HepG2 (cell line): Measurements from ENCODE around the gene OOSP1. TPM values are rescaled to one million over a fixed set of nuclear protein-coding genes. Genes with fewer than 3 reads are reported as not detected.

Experiments
- ATAC-seq: fragments of 200-7000 bp; cut with Tn5 transposase; 3 replicates; pipeline ENCODE4 v1.9.1; 2020; ENCODE audit warnings: mild to moderate bottlenecking, moderate library complexity
- BruUV-seq: library from RNA; stranded (reverse); fragments of 400-500 nt; replicated peaks from 2 replicates; lab custom pipeline; 2021; lab: Mats Ljungman, UMichigan
- CTCF ChIA-PET: fragments of 300-600 bp; formaldehyde crosslinking; extraction: SDS; loops from one replicate; lab custom pipeline; 2021; ENCODE audit warnings: low total read pairs, inconsistent platforms, low intra/inter-chr PET ratio; lab: Yijun Ruan, JAX
- POLR2A ChIA-PET: fragments of 350-600 bp; sonication (Branson Sonifier 250); formaldehyde crosslinking; loops from one replicate; lab custom pipeline; 2020; ENCODE audit warnings: antibody characterized with exemption, inconsistent platforms; lab: Yijun Ruan, JAX
- DNase-seq: peaks from one replicate; pipeline ENCODE4 v3.0.0-alpha.2; 2015; ENCODE audit warnings: low spot score
- FAIRE-seq: peaks from 3 replicates; lab custom pipeline; 2011; peaks lifted over from hg19 to GRCh38; lab: Jason Lieb, UNC
- H2AFZ ChIP-seq: one replicate; pipeline ENCODE4 v1.6.1; 2011; ENCODE audit warnings: low read length, inconsistent platforms
- H3K27ac ChIP-seq: fragments of 300-600 bp; 3 replicates; pipeline ENCODE4 v1.8.0; 2011; ENCODE audit warnings: mixed run types, mild to moderate bottlenecking, mixed read lengths, low read length, inconsistent platforms; ENCODE audit not compliant: insufficient read depth; ENCODE audit errors: extremely low read length
- H3K27me3 ChIP-seq, 2 experiments: fragments of 200-600 bp in 1 of 2; 2 replicates in 1 of 2; 3 replicates in 1 of 2; pipeline versions ENCODE4 v1.6.0 to v1.8.0; 2011; ENCODE audit warnings: low read length in 2 of 2, mild to moderate bottlenecking in 2 of 2, moderate library complexity in 2 of 2, inconsistent platforms in 1 of 2; ENCODE audit not compliant: insufficient read depth in 2 of 2, control insufficient read depth in 1 of 2
- H3K36me3 ChIP-seq, 2 experiments: fragments of 200-600 bp in 1 of 2; replicated peaks in 1 of 2; 2 replicates in 1 of 2; 3 replicates in 1 of 2; pipeline versions ENCODE4 v1.5.1 to v1.8.0; 2011; ENCODE audit warnings: low read length in 2 of 2, inconsistent platforms in 1 of 2; ENCODE audit not compliant: insufficient read depth in 2 of 2, control insufficient read depth in 1 of 2
- H3K4me1 ChIP-seq: 2 replicates; pipeline ENCODE4 v1.5.1; 2012; ENCODE audit warnings: low read length, inconsistent platforms; ENCODE audit not compliant: insufficient read depth
- H3K4me2 ChIP-seq: 2 replicates; pipeline ENCODE4 v1.6.0; 2011; ENCODE audit warnings: low read depth, low read length, inconsistent platforms
- H3K4me3 ChIP-seq, 3 experiments: fragments of 200-600 bp in 1 of 3; sonication (generic), shearing (Covaris generic) in 1 of 3; replicated peaks in 1 of 3; 2 replicates each; pipeline ENCODE4 v1.5.1; 2011 to 2016; ENCODE audit warnings: low read length in 3 of 3, inconsistent platforms in 2 of 3, low read depth in 2 of 3, mild to moderate bottlenecking in 2 of 3, control low read depth in 1 of 3, mixed read lengths in 1 of 3; ENCODE audit not compliant: insufficient read depth in 1 of 3
- H3K79me2 ChIP-seq: one replicate; pipeline ENCODE4 v1.6.1; 2011; ENCODE audit warnings: low read length, inconsistent platforms; ENCODE audit not compliant: insufficient read depth
- H3K9ac ChIP-seq: 2 replicates; pipeline ENCODE4 v1.6.0; 2011; ENCODE audit warnings: mild to moderate bottlenecking, low read depth, low read length, inconsistent platforms; ENCODE audit not compliant: insufficient read depth
- H3K9me3 ChIP-seq: 2 replicates; pipeline ENCODE4 v1.5.1; 2012; ENCODE audit warnings: mild to moderate bottlenecking, low read length
- H4K20me1 ChIP-seq: 2 replicates; pipeline ENCODE4 v1.6.0; 2011; ENCODE audit warnings: inconsistent platforms, mild to moderate bottlenecking, low read length, moderate library complexity; ENCODE audit not compliant: insufficient read depth
- CENPX ChIP-seq: sonication (generic); formaldehyde crosslinking; IDR thresholded peaks from 2 replicates; pipeline ENCODE4 v1.9.0; 2021; ENCODE audit warnings: mild to moderate bottlenecking, missing genetic modification reagents, moderate library complexity
- CHD2 ChIP-seq: IDR thresholded peaks from 2 replicates; pipeline ENCODE4 v1.6.1; 2011; ENCODE audit warnings: low read depth, low read length, improper control_type of control experiment
- EZH2 ChIP-seq: conservative IDR thresholded peaks from 2 replicates; pipeline ENCODE4 v1.6.1; 2012; ENCODE audit warnings: mild to moderate bottlenecking, low read depth, low read length, moderate library complexity
- REPIN1 ChIP-seq: sonication (generic); formaldehyde crosslinking; IDR thresholded peaks from 2 replicates; pipeline ENCODE4 v1.8.0; 2022; ENCODE audit warnings: missing genetic modification reagents, low read depth, mild to moderate bottlenecking, borderline replicate concordance
- SAP130 ChIP-seq: IDR thresholded peaks from 2 replicates; pipeline ENCODE4 v1.6.1; 2016; ENCODE audit warnings: low read depth
- SP2 ChIP-seq: sonication (generic); formaldehyde crosslinking; IDR thresholded peaks from 2 replicates; pipeline ENCODE4 v1.5.1; 2020; ENCODE audit warnings: mild to moderate bottlenecking, missing genetic modification reagents
- ZBTB49 ChIP-seq: sonication (generic); formaldehyde crosslinking; IDR thresholded peaks from 2 replicates; pipeline ENCODE4 v1.4.0; 2020; ENCODE audit warnings: missing genetic modification reagents, borderline replicate concordance
- ZFY ChIP-seq: sonication (generic); formaldehyde crosslinking; IDR thresholded peaks from 2 replicates; pipeline ENCODE4 v1.4.0; 2020; ENCODE audit warnings: missing genetic modification reagents
- ZNF207 ChIP-seq: fragments of 450-650 bp; IDR thresholded peaks from 2 replicates; pipeline ENCODE4 v1.6.1; 2016; ENCODE audit warnings: antibody characterized with exemption, borderline replicate concordance
- ZNF609 ChIP-seq: sonication (generic); formaldehyde crosslinking; IDR thresholded peaks from 2 replicates; pipeline ENCODE4 v1.4.0; 2020; ENCODE audit warnings: mild to moderate bottlenecking, missing genetic modification reagents, borderline replicate concordance
- ZNF788 ChIP-seq: sonication (generic); formaldehyde crosslinking; IDR thresholded peaks from 2 replicates; pipeline ENCODE4 v1.5.0; 2020; ENCODE audit warnings: mild to moderate bottlenecking, missing genetic modification reagents, borderline replicate concordance
- WGBS: methylation state at CpG from one replicate; pipeline ENCODE4 v1.1.6; 2017; ENCODE audit warnings: low lambda C conversion rate; 5-methylcytosine and 5-hydroxymethylcytosine counted together
- in situ Hi-C: cut with HindIII; loops from 2 replicates; pipeline ENCODE4 v1.10.0; 2017; ENCODE audit warnings: low pct_unique_long_range_greater_than_20kb; ENCODE audit not compliant: extremely low pct_ligation_motif_present
- intact Hi-C: fragments of 100-400 bp; cut with micrococcal nuclease; formaldehyde crosslinking; loops from one replicate; pipeline ENCODE4 v1.10.0; 2022; ENCODE audit not compliant: unreplicated experiment
- polyA plus RNA-seq, 8 experiments: library from polyadenylated mRNA; depleted of rRNA in 3 of 8; stranded (reverse) in 7 of 8; unstranded in 1 of 8; fragments of >200 nt; fragmentation: Illumina TruSeq in 4 of 8; extraction: Trizol in 4 of 8; gene quantifications; 2 replicates each; pipeline versions ENCODE4 v1.2.1 to v1.2.3, GENCODE V29; 2011 to 2016; ENCODE audit warnings: low read depth in 4 of 8, missing spikeins in 1 of 8, mixed read lengths in 1 of 8; ENCODE audit not compliant: insufficient read depth in 1 of 8
- total RNA-seq, 5 experiments: library from RNA; depleted of rRNA; stranded (reverse); fragments of >200 nt; fragmentation: Illumina TruSeq; extraction: Trizol; gene quantifications; 2 replicates each; pipeline ENCODE4 v1.2.3, GENCODE V29; 2016; ENCODE audit warnings: low read depth in 1 of 5
- TF ChIP-seq, protein P1 (sequence below): IDR thresholded peaks from 2 replicates; pipeline ENCODE4 v1.6.1; 2016; ENCODE audit warnings: missing compliant biosample characterization, missing genetic modification reagents, borderline replicate concordance
- TF ChIP-seq, protein P2 (sequence below): sonication (generic); formaldehyde crosslinking; IDR thresholded peaks from 2 replicates; pipeline ENCODE4 v1.8.1; 2023; ENCODE audit warnings: mild to moderate bottlenecking, missing genetic modification reagents
- TF ChIP-seq, protein P3 (sequence below): conservative IDR thresholded peaks from 2 replicates; pipeline ENCODE4 v1.6.1; 2018; ENCODE audit warnings: missing genetic modification reagents

Gene OOSP1
- total and polyA plus RNA-seq, 2 of the 13 experiments (the other 11 are each of a cell fraction or from before 2014, with no cell fraction given), result not detected

DNA sequence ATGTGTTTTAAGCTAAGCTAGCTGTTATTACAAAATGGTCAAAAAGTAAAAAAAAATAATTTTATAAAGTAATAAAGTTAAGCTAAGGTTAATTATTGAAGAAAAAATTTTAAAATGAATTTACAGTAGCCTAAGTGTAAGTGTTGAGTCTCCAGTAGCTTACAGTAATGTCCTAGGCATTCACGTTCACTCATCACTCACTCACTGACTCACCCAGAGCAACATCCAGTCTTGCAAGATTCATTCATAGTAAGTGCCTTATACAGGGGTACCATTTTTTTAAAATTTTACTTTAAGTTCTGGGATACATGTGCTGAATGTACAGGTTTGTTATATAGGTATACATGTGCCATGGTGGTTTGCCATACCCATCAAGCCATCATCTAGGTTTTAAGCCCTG lies 67.1 kb downstream of the OOSP1 start:
- no peaks in the 10 kb centered on the region for H3K9me3 ChIP-seq
- no peaks in the 10 kb centered on the region for H4K20me1 ChIP-seq
- in situ Hi-C loops (no loop called here), intact Hi-C loops (no loop called here)
- no peak overlapping the region for H3K9ac ChIP-seq
- FAIRE-seq (no peak), DNase-seq (no peak), ATAC-seq (no peak)
- BruUV-seq, result no TSS peak
- 11% methylated on average over 1 of the region's 1 CpG for WGBS
- ChIA-PET POLR2A (no interaction called here), CTCF (no interaction called here)
- no peaks in the 10 kb centered on the region for H3K4me1 ChIP-seq
- H3K79me2 ChIP-seq, result no peaks in the 10 kb centered on the region
- no peak overlapping the region for H3K4me3 ChIP-seq
- no peak overlapping the region for H3K4me2 ChIP-seq
- no peak overlapping the region for H3K27ac ChIP-seq
- H3K27me3 ChIP-seq, result no peaks in the 10 kb centered on the region
- no peaks in the 10 kb centered on the region for H3K36me3 ChIP-seq
- H2AFZ ChIP-seq, result no peak overlapping the region
- TF ChIP-seq, protein P1, sequence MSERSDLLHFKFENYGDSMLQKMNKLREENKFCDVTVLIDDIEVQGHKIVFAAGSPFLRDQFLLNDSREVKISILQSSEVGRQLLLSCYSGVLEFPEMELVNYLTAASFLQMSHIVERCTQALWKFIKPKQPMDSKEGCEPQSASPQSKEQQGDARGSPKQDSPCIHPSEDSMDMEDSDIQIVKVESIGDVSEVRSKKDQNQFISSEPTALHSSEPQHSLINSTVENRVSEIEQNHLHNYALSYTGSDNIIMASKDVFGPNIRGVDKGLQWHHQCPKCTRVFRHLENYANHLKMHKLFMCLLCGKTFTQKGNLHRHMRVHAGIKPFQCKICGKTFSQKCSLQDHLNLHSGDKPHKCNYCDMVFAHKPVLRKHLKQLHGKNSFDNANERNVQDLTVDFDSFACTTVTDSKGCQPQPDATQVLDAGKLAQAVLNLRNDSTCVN (CRISPR knock-in tag), result no peak
- TF ChIP-seq ZNF788 (no peak), ZFY (no peak), CHD2 (no peak), EZH2 (no peak), REPIN1 (no peak), ZNF609 (CRISPR knock-in tag) (no peak), SP2 (CRISPR knock-in tag) (no peak), ZBTB49 (CRISPR knock-in tag) (no peak), SAP130 (CRISPR knock-in tag) (no peak), ZNF207 (no peak), CENPX (CRISPR knock-in tag) (no peak)
- TF ChIP-seq, protein P2, sequence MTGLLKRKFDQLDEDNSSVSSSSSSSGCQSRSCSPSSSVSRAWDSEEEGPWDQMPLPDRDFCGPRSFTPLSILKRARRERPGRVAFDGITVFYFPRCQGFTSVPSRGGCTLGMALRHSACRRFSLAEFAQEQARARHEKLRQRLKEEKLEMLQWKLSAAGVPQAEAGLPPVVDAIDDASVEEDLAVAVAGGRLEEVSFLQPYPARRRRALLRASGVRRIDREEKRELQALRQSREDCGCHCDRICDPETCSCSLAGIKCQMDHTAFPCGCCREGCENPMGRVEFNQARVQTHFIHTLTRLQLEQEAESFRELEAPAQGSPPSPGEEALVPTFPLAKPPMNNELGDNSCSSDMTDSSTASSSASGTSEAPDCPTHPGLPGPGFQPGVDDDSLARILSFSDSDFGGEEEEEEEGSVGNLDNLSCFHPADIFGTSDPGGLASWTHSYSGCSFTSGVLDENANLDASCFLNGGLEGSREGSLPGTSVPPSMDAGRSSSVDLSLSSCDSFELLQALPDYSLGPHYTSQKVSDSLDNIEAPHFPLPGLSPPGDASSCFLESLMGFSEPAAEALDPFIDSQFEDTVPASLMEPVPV (CRISPR knock-in tag), result no peak
- TF ChIP-seq, protein P3, sequence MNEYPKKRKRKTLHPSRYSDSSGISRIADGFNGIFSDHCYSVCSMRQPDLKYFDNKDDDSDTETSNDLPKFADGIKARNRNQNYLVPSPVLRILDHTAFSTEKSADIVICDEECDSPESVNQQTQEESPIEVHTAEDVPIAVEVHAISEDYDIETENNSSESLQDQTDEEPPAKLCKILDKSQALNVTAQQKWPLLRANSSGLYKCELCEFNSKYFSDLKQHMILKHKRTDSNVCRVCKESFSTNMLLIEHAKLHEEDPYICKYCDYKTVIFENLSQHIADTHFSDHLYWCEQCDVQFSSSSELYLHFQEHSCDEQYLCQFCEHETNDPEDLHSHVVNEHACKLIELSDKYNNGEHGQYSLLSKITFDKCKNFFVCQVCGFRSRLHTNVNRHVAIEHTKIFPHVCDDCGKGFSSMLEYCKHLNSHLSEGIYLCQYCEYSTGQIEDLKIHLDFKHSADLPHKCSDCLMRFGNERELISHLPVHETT (CRISPR knock-in tag), result no peak
